T-helper 2 cell treated with Interferon-gamma antibody and Interleukin-4, amounts not matched to agents 100 ng/mL and 5 ng/mL, for 36 hours (primary cell): ENCODE measurements around the gene PKD2L1. TPM values are rescaled to one million over a fixed set of nuclear protein-coding genes. Genes with fewer than 3 reads are reported as not detected.
"Not testable (repeated sequence)": the region's sequence is repeated elsewhere in the genome, so short reads cannot be mapped to it uniquely, and the experiment has no call there.

Experiments used
- intact Hi-C: fragments of 100-400 bp; cut with micrococcal nuclease; formaldehyde crosslinking; loops from one replicate; pipeline ENCODE4 v1.15.1; 2023
- total RNA-seq: library from RNA; stranded (reverse); gene quantifications from 2 replicates; pipeline ENCODE4 v1.2.3, GENCODE V29; 2022

The PKD2L1 gene
- total RNA-seq: 0.14 and 0.20 TPM in 2 replicates

DNA sequence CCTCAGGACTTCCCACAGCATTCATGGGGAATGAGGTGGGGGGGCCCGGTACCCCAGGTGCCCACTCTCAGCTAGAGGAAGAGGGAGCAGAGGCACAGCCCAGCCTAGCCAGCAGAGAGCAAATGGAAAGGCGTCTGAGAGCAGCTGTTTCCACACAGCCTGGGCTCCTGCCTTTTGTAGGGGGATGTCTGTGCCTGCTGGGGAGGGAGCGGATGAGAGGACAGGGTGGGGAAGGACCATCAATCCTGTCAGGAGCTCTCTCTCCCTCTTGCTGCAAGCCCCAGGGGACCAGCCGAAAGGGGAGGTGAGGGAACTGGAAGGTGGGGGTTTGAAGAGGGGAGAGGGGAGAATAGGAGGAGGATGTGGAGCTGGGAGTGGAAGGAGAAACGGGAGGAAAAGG is at the start of gene PKD2L1:
PKD2L1 (minus strand) TSS at position 150 of the 400 bp plus-strand sequence; CDS start at position 25, 125 bp downstream.
- intact Hi-C loops: no loop called here

DNA sequence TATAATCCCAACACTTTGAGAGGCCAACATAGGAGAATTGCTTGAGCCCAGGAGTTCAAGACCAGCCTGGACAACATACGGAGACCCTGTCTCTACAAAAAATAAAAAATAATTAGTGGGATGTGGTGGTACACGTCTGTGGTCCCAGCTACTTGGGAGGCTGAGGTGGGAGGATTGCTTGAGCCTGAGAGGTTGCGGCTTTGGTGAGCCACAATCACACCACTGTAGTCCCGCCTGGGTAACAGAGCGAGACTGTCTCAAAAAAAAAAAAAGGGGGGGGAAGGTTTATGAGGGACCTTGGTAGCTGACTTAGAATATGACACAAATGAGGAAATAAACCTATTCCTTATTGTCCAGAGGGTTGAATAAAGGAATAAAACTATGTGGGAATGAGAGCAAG is 47.8 kb upstream of the PKD2L1 start:
- intact Hi-C loops: no loop called here

DNA sequence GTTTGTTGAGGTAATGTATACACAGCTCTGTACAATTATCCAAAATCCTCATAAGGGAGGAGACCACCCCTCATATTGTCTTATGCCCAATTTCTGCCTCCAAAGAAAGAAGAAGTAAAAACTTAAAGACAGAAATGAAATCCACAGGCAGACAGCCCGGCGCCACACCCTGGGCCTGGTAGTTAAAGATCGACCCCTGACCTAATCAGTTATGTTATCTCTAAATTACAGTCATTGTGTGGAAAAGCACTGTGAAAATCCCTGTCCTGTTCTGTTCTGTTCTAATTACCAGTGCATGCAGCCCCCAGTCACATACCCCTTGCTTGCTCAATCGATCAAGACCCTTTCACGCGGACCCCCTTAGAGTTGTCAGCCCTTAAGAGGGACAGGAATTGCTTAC is 46.6 kb upstream of the PKD2L1 start:
- intact Hi-C loops: not testable (repeated sequence)

DNA sequence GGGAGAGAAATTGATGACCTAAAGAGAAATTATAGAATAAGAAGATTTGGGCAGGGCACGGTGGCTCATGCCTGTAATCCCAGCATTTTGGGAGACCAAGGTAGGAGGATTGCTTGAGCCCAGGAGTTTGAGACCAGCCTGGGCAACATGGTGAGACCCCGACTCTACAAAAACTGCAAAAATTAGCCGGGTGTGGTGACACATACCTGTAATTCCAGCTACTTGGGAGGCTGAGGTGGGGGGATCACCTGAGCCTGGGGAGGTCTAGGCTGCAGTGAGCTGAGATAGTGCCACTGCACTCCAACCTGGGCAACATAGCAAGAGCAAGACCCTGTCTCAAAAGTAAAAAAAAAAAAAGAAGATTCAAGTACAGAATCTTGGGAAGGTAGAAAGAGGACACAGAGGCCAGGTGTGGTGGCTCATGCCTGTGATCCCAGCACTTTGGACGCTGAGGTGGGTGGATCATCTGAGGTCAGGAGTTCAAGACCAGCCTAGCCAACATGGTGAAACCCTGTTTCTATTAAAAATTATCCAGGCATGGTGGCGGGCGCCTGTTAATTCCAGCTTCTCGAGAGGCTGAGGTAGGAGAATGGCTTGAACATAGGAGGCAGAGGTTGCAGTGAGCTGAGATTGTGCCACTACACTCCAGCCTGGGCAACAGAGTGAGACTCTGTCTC is 44.8 kb upstream of the PKD2L1 start:
- intact Hi-C loops: loop anchor here (1.0 to 5.0 kb wide), 3 partner anchors 38 to 188 kb away; partner anchors contain the start of genes BLOC1S2 and ERLIN1

DNA sequence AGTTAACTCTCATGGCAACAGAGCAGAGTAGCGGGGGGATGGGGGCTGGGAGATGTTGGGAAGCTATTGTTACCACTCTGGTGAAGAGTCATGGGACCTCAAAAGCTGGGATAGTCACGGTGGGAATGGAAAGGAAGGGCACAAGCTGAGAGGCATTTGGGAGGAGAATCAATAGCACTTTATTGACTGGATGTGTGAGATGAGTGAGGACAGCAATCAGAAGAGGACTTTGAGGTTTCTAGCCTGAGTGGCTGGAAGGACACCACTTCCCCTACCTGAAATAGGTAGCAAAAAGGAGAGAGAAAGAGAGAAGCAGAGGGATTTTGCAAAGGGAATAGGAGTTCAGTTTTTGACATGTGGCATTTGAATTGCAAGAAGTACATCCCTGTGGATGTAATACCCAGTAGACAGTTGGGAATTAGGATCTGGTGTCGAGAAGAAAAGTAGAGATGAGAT is 44.2 kb upstream of the PKD2L1 start:
- intact Hi-C loops: loop anchor here (1.0 to 5.0 kb wide), 3 partner anchors 37 to 187 kb away; partner anchors contain the start of genes BLOC1S2 and ERLIN1

DNA sequence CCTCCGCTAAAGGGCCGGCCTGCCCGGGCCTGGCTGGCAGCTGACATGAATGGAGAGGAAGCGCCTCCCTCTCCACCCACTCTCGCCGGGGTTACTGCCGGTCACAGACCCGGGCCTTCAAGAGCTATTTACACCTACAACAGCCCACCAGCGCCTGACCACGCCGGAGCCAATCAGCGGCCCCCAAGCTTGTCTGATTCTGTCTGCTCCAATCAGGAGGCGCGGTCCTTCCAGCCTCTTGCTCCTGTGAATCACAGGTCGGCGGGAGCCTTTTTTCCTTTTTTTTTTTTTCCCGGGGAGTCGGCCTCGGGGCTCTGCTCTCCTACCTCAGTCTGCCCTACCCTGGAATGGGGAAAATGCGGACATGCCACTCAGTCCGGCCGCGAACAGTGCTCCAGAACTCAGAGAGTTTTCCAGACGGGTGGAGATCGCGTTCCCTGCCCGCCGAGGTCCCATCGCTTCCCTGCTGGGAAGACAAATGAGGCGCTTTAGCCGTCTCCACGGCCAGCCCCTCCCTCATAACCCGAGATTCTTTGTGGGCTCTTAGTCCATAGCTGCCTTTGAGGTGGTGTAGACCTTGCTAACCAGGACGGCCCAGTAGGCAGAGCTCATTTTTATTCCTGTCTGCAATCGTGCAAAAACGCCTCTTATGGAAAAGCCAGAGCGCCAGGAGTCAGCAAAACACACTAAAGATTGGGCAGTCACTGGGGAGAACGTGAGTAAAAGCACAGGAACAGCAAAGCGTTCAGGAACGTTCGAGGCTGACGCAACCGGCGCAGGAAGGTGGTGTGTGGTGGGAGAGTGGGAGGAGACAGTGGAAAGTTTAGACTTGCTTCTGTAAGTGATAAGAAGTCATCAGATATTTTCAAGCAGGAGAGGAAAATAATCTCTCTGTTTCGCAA is 43.5 kb upstream of the PKD2L1 start:
- intact Hi-C loops: loop anchor here (1.0 to 5.0 kb wide), 7 partner anchors 26 to 186 kb away; partner anchors contain the start of genes BLOC1S2, ERLIN1, HIF1AN and SCD

DNA sequence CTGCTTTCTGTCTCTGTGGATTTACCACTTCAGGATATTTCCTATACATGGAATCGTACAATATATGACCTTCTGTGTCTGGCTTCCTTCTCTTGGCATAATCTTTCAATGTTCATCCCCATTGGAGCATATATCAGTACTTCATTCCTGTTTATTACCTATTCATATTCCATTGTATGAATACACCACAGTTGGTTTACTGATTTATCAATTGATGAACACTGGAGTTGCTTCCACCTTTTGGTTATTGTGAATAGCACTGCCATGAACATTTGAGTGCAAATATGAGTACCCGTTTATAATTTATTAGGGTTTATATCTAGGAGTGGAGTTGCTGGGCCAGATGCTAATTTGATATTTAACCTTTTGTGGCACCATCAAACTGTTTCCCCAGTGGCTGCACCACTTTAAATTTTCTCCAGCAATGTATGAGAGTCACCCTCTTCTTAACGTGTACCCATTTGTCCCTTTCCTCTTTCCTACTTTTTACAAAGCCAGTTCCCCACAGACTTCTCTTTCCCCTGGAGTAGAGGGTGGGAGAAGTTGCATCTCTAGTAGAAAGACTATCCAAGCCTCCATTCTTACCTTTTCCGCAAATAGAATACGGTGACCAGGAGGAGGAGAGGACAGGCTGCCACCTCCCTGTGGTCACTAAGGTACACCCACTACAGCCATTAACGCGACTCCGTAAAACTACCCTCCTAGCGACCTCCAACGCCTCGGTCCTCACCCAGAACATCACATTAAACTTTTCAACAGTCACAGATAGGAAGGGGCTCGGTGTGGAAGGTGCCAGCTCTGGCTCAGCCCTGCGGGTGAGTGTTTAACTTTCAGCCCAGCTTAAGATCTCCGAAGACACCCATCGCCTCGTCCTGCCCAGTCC is 42.6 kb upstream of the PKD2L1 start:
- intact Hi-C loops: loop anchor here (1.0 to 5.0 kb wide), 6 partner anchors 25 to 185 kb away; partner anchors contain the start of genes ERLIN1, HIF1AN and SCD

DNA sequence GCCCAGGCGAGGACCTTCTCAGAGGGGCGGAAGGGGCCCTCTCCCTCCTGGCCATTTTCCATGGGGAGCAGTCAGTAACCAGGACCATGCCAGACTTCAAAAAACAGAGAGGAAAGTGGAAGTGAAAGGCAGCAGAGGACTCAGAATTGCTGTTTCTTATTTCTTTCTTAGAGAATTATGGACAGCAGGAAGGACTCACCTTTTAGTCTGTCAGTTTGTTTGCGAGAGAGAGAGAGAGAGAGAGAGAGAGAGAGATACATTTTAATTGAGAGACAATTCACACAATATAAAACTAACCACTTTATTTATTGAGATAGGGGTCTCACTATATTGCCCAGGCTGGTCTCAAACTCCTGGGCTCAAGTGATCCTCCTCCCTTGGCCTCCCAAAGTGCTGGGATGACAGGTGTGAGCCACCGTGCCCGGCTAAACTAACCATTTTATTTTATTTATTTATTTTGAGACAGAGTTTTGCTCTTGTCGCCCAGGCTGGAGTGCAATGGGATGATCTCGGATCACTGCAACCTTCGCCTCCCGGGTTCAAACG is 41.5 kb upstream of the PKD2L1 start:
- intact Hi-C loops: loop anchor here (5.0 kb wide), 2 partner anchors 34 to 184 kb away; partner anchors contain the start of gene ERLIN1

DNA sequence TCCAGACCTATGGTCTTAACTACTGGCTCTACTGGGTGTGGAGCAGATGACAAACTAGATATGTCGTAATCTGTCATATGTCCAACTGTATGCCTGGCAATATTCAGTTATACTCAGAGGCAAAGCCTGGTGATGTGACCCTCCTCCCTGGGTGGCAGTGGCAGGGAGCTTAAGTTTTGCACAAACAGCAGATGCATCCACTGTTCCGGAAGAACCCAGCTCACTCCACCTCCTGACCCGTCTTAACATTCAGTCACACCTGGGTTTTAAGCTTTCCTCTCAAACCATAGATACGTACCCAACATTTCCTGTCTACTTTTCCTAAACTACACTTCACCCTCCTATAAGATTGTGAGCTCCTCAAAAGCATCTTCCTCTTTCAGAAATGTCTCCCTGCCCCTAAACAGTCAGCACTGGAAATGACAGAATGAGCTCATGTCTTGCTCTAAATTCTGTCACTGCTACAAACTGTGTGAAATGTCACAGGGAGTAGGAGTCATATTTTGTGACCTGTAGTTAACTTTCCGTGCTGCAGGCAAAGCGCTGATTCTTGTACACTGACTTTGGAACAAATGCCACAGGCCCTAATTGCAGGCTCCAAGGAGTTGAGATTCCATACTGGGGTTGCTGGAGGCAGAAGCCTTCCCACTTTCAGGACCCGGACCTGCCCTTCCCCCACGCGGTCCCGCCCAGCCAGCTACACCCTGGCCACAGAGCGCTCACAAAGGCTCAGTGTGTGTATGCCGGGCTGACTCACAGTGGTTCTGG is 40.9 kb upstream of the PKD2L1 start:
- intact Hi-C loops: loop anchor here (5.0 kb wide), 2 partner anchors 34 to 184 kb away; partner anchors contain the start of gene ERLIN1

DNA sequence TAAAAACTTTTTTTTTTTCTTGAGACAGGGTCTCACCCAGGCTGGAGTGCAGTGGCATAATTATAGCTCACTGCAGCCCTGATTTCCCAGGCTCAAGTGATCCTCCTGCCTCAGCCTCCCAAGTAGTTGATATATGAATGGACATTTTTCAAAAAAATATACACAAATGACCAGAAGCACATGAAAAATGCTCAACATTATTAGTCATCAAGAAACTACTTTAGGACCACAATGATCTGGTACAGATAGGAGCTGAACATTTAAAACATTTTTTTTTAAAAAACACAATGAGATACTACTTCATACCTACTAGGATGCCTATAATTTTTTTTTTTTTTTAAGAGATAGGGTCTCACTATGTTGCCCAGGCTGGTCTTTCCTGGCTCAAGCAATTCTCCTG is 38.7 kb upstream of the PKD2L1 start:
- intact Hi-C loops: no loop called here

DNA sequence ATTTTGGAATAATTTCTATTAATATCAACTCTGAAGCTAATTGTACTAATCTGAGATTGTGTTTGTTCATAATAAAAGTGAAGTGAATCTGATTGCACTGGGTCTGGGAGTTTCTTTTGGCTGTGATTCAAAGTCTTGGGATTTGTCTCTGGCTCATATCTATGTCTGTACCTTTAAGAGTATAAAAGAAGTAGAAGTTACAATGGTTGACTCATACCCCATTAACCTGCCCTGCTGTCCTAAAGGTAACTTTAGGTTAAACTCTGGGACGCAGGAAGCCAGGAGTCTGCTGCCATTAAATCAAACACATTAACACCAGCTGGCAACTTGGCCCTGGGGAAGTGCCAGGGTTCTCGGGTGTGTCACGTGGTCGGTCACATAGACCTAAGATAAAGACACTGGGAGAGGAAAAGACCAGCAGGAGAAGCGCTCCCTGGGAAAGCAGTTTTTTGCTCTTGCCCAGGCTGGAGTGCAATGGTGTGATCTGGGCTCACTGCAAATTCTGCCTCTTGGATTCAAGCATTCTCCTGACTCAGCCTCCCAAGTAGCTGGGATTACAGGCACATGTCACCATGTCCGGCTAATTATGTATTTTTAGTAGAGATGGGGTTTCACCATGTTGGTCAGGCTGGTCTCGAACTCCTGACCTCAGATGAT is 34.8 kb upstream of the PKD2L1 start:
- intact Hi-C loops: no loop called here

DNA sequence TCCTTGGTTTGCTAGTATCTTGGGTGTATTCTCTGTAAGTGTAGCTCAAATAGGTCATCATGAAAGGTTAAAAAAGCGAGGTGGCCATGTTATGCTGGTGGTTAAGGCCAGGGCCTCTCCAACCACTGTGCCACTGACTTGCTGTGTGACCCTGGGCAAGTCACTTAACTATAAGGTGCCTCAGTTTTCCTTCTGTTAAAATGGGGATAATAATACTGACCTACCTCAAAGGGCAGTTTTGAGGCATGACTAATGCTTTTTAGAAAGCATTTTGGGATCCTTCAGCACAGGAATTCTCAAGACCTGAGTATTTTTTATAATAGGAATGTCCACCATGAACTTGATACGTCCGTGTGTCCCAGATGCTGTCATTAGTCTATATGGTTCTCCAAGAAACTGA is 34.1 kb upstream of the PKD2L1 start:
- intact Hi-C loops: no loop called here

DNA sequence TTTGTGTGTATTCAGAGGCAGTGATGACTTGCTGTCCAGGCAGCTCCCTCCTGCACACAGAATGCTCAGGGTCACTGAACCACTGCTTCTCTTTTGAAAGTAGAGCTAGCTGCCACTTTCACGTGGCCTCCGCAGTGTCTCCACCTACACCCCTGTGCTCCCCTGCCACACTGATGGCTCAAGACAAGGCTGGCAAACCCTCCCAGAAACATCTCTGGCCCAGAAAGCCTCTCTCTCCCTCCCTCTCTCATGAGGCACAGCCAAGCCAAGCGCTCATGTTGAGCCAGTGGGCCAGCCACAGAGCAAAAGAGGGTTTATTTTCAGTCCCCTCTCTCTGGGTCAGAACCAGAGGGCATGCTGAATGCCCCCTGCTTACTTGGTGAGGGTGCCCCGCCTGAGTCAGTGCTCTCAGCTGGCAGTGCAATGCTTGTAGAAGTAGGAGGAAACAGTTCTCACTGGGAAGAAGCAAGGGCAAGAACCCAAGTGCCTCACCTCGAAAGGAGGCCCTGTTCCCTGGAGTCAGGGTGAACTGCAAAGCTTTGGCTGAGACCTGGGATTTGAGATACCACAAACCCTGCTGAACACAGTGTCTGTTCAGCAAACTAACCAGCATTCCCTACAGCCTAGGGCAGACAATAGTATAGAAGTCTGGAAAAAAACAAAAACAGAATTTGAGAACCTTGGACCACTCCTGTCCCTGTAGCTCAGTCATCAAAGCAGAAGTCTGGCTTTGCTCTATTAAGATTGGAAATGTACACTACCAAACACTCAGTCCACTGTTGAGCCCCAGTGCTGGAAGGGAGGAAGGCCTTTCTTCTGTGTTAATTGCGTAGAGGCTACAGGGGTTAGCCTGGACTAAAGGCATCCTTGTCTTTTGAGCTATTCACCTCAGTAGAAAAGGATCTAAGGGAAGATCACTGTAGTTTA is 32.8 kb upstream of the PKD2L1 start:
- intact Hi-C loops: no loop called here

DNA sequence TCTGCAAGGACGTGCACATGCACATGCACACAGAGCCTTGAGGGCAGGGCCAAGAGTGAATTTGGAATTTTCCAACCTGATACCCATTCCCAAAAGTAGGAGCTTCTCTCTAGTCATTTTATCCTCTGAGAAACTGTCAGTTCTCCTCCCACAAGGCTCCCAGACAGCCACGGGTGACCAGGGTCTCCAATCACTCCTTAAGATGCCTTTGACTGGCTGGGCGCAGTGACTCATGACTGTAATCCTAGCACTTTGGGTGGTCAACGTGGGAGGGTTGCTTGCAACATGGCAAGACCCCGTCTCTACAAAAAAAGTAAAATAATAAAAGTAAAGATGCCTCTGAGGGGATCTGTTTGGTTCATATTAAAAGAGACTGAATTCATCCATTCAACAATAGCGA is 30.2 kb upstream of the PKD2L1 start:
- intact Hi-C loops: no loop called here

DNA sequence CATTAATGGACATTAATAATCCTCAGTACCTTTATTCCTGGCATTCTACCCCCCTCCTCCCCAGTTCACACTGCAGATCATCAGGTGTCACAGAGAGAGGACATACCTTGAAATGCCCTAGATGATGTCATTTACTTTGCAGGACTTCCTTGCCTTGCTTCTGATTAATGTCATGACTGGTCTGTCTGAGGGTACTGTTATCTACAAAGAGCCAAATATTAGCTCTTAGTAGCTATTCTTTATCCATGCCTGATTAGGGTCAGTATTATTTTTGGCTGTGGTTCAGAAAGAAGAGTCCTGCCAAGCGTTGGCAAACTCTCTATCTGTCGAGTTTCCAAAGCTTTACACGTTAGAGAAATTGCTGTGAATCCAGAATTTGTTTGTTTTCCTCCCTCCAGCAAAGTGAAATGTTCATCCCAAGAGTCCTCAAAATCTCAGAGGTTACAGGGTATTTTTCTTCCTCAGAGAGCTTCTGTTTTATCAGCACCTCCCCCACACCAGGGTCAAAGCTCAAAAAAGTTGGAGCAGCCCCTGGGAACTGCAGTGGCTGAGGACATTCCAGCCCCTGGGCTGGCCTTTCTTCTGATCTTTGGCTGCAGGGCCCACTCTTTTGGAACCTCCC is 29.6 kb upstream of the PKD2L1 start:
- intact Hi-C loops: no loop called here

DNA sequence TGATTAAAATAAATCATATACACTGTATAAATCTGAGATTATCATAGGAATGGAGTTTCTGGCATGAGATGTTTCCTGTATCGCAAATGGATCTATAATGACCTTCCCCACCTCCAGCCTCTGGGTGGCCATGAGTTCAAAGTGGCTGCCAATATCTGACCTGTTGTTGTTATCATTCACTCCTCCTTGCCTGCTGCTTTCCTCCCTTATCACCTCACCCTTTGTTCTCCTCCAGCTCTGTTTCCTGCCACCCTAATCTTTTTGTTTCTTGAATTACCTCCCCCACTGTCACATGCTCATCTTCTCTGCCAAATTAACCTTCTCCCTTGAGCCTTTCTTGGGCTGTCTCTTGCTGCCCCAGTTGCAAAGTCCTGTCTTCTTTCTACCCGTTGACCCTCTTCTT is 29.0 kb upstream of the PKD2L1 start:
- intact Hi-C loops: no loop called here

DNA sequence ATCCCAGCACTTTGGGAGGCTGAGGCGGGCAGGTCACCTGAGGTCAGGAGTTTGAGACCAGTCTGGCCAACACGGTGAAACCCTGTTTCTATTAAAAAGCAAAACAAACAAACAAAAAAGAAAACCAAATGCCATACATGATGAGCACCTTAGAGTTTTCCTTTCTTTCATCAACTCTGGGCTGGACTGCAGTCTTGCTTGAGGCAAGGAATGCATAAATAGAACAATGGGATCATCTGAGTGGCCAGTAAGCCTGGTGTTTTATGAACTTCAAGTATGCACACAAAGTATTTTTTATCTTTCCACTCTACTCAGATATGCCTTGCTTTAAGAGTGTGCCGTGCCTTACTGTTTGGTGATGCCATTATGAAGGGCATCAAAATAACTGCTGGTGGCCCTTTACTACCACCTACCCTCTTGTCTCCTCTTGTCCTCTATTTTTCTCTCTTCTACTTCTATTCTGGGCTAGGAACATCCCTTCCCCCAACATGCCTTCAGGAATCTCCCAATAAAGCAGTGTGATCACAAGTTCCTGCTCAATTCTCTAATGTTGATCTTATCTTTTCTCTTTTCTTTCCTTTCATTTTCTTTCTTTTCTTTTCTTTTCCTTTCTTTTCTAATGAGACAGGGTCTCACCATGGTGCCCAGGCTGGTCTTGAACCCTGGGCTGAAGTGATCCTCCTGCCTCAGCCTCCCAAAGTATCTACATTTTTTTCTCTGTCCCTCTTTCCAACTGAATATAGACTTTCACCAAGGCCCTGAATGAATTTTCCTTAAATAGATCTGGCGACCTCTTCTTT is 27.2 kb upstream of the PKD2L1 start:
- intact Hi-C loops: no loop called here
